CD14-positive monocyte (primary cell): ENCODE data around the gene ABCC5. TPM values are rescaled to one million over a fixed set of nuclear protein-coding genes. Genes with fewer than 3 reads are reported as not detected.
A peak's percentile ranks its signal among the peaks of the same experiment; 100 is the strongest.

Source experiments
- DNase-seq, 3 donors: peaks; one replicate each; pipeline ENCODE4 v3.0.0-alpha.2; 2011 to 2022
- H2AFZ ChIP-seq: 2 replicates; pipeline ENCODE4 v1.6.0; 2012; ENCODE audit warnings: mild to moderate bottlenecking, low read depth, low read length, inconsistent platforms; ENCODE audit not compliant: insufficient read depth, poor library complexity, severe bottlenecking
- H3K27ac ChIP-seq, 2 donors: 1 replicate in 1 of 2; 2 replicates in 1 of 2; pipeline ENCODE4 v1.5.1; 2012 to 2013; ENCODE audit warnings: low read length in 2 of 2, control low read depth in 1 of 2, inconsistent platforms in 1 of 2, low read depth in 1 of 2, mild to moderate bottlenecking in 1 of 2
- H3K27me3 ChIP-seq, 2 donors: one replicate each; pipeline versions ENCODE4 v1.6.0 to v1.6.1; 2011 to 2013; ENCODE audit warnings: low read length in 2 of 2; ENCODE audit not compliant: control insufficient read depth in 2 of 2, insufficient read depth in 2 of 2
- H3K36me3 ChIP-seq, 2 donors: replicated peaks in 1 of 2; 1 replicate in 1 of 2; 2 replicates in 1 of 2; pipeline versions ENCODE4 v1.5.1 to v1.6.1; 2012 to 2013; ENCODE audit warnings: low read length in 2 of 2, control low read depth in 1 of 2, inconsistent platforms in 1 of 2, mild to moderate bottlenecking in 1 of 2; ENCODE audit not compliant: insufficient read depth in 2 of 2, control insufficient read depth in 1 of 2
- H3K4me1 ChIP-seq, 2 donors: 1 replicate in 1 of 2; 2 replicates in 1 of 2; pipeline versions ENCODE4 v1.5.1 to v1.6.1; 2012 to 2013; ENCODE audit warnings: low read length in 2 of 2, control low read depth in 1 of 2, inconsistent platforms in 1 of 2, mild to moderate bottlenecking in 1 of 2, moderate library complexity in 1 of 2; ENCODE audit not compliant: insufficient read depth in 2 of 2, control insufficient read depth in 1 of 2
- H3K4me2 ChIP-seq: replicated peaks from 2 replicates; pipeline ENCODE3; 2012; ENCODE audit warnings: low read length, moderate library complexity, mild to moderate bottlenecking; ENCODE audit not compliant: poor library complexity, severe bottlenecking; ENCODE audit errors: extremely low read depth
- H3K4me3 ChIP-seq, 3 experiments: fragments of 200-600 bp in 1 of 3; sonication (generic) in 1 of 3; replicated peaks in 1 of 3; 1 replicate in 2 of 3; 2 replicates in 1 of 3; pipeline ENCODE4 v1.5.1; 2011 to 2013; ENCODE audit warnings: low read length in 3 of 3, mild to moderate bottlenecking in 3 of 3, control low read depth in 2 of 3, low read depth in 2 of 3, inconsistent platforms in 1 of 3, moderate library complexity in 1 of 3
- H3K79me2 ChIP-seq: 2 replicates; pipeline ENCODE4 v1.6.0; 2012; ENCODE audit warnings: mild to moderate bottlenecking, control low read depth, inconsistent platforms, low read length, moderate library complexity; ENCODE audit not compliant: insufficient read depth
- H3K9ac ChIP-seq: 2 replicates; pipeline ENCODE4 v1.6.0; 2017; ENCODE audit warnings: low read length, mild to moderate bottlenecking; ENCODE audit not compliant: insufficient read depth, poor library complexity, severe bottlenecking
- H3K9me3 ChIP-seq, 2 donors: replicated peaks in 1 of 2; 1 replicate in 1 of 2; 2 replicates in 1 of 2; pipeline versions ENCODE4 v1.5.1 to v1.6.1; 2012 to 2013; ENCODE audit warnings: low read length in 2 of 2, control low read depth in 1 of 2; ENCODE audit not compliant: control insufficient read depth in 1 of 2, insufficient read depth in 1 of 2
- H4K20me1 ChIP-seq: 2 replicates; pipeline ENCODE4 v1.6.0; 2012; ENCODE audit warnings: mild to moderate bottlenecking, low read length, control low read depth, moderate library complexity; ENCODE audit not compliant: insufficient read depth
- H3K27ac Mint-ChIP-seq, 7 donors: one replicate each; pipeline ENCODE4 v1.8.0; 2020; ENCODE audit warnings: mild to moderate bottlenecking in 7 of 7, mixed read lengths in 7 of 7, moderate library complexity in 6 of 7, inconsistent platforms in 2 of 7
- H3K27me3 Mint-ChIP-seq, 3 donors: one replicate each; pipeline ENCODE4 v1.8.0; 2021 to 2022; ENCODE audit warnings: low read depth in 3 of 3, mild to moderate bottlenecking in 3 of 3, mixed read lengths in 3 of 3, moderate library complexity in 3 of 3, inconsistent platforms in 1 of 3
- H3K36me3 Mint-ChIP-seq, 2 donors: one replicate each; pipeline ENCODE4 v1.8.0; 2020; ENCODE audit warnings: mixed read lengths in 2 of 2, inconsistent platforms in 1 of 2, mild to moderate bottlenecking in 1 of 2
- H3K4me1 Mint-ChIP-seq: one replicate; pipeline ENCODE4 v1.8.0; 2020; ENCODE audit warnings: mild to moderate bottlenecking, mixed read lengths
- H3K4me3 Mint-ChIP-seq, 2 donors: one replicate each; pipeline ENCODE4 v1.8.0; 2020; ENCODE audit warnings: mild to moderate bottlenecking in 2 of 2, mixed read lengths in 2 of 2, moderate library complexity in 1 of 2
- H3K9me3 Mint-ChIP-seq, 7 donors: one replicate each; pipeline ENCODE4 v1.8.0; 2020 to 2022; ENCODE audit warnings: mixed read lengths in 7 of 7, mild to moderate bottlenecking in 6 of 7, moderate library complexity in 6 of 7, inconsistent platforms in 2 of 7
- WGBS: methylation state at CpG from one replicate; pipeline ENCODE4 v1.1.5; 2013; ENCODE audit warnings: missing lambda C conversion rate; ENCODE audit not compliant: insufficient coverage; 5-methylcytosine and 5-hydroxymethylcytosine counted together
- intact Hi-C, 2 donors: fragments of 100-400 bp; cut with micrococcal nuclease; formaldehyde crosslinking; loops; one replicate each; pipeline versions ENCODE4 v1.15.0 to v1.15.1; 2023
- polyA plus RNA-seq, 3 donors: library from polyadenylated mRNA; depleted of rRNA in 1 of 3; unstranded in 2 of 3; stranded (reverse) in 1 of 3; fragments of 300-500 nt in 2 of 3; fragments of >200 nt in 1 of 3; fragmentation: Illumina TruSeq in 2 of 3; gene quantifications; 1 replicate in 2 of 3; 2 replicates in 1 of 3; pipeline ENCODE4 v1.2.3, GENCODE V29; 2012 to 2021
- TF ChIP-seq, protein P1 (sequence below): fragments of 200-600 bp; IDR thresholded peaks from one replicate; pipeline ENCODE4 v1.8.0; 2022; ENCODE audit warnings: antibody characterized with exemption, mild to moderate bottlenecking

The ABCC5 gene
- polyA plus RNA-seq, 3 donors, result 6.2 to 30.9 (median 7.7) TPM

DNA sequence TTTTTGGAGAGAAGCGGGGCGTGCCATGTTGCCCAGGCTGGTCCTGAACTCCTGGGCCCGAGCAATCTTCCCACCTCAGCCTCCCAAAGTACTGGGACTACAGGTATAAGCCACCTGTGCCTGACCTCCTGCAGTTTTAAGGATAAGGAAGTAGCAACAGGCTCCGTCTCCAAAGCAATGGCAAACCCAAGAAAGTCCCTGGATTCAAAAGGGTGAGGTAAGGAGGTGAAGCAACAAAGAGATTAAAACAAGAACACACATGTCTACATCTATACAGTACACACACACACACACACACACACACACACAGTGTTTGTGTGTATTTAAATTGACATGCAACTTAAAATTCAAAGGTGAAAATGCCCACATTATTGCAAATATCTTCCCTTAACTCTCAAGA lies 58.9 kb downstream of the ABCC5 start:
- peaks cover 9 to 63% of the 10 kb centered on the region in 2 donors for H3K36me3 ChIP-seq
- Mint-ChIP-seq H3K27ac (peak overlapping the region in 1 of 7 donors; percentile 12), H3K9me3 (peaks cover 0 to 2% (median 0%) of the 10 kb centered on the region in 7 donors), H3K36me3 (peaks cover 26 to 34% of the 10 kb centered on the region in 2 donors), H3K4me3 (no peak overlapping the region), H3K27me3 (peaks cover 0 to 2% (median 0%) of the 10 kb centered on the region in 3 donors), H3K4me1 (no peaks in the 10 kb centered on the region)
- no peaks in the 10 kb centered on the region for H3K79me2 ChIP-seq
- peaks cover 0 to 3% of the 10 kb centered on the region in 2 donors for H3K9me3 ChIP-seq
- H3K9ac ChIP-seq, result no peak overlapping the region
- H4K20me1 ChIP-seq, result no peaks in the 10 kb centered on the region
- WGBS, result no CpG with 5 or more reads among the region's 4 CpGs
- DNase-seq, result no peak
- TF ChIP-seq, protein P1, sequence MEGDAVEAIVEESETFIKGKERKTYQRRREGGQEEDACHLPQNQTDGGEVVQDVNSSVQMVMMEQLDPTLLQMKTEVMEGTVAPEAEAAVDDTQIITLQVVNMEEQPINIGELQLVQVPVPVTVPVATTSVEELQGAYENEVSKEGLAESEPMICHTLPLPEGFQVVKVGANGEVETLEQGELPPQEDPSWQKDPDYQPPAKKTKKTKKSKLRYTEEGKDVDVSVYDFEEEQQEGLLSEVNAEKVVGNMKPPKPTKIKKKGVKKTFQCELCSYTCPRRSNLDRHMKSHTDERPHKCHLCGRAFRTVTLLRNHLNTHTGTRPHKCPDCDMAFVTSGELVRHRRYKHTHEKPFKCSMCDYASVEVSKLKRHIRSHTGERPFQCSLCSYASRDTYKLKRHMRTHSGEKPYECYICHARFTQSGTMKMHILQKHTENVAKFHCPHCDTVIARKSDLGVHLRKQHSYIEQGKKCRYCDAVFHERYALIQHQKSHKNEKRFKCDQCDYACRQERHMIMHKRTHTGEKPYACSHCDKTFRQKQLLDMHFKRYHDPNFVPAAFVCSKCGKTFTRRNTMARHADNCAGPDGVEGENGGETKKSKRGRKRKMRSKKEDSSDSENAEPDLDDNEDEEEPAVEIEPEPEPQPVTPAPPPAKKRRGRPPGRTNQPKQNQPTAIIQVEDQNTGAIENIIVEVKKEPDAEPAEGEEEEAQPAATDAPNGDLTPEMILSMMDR, result no peak
- no peaks in the 10 kb centered on the region for H3K27me3 ChIP-seq
- H2AFZ ChIP-seq, result no peak overlapping the region
- intact Hi-C loops, result no loop called here
- H3K4me1 ChIP-seq, result no peaks in the 10 kb centered on the region
- no peak overlapping the region for H3K27ac ChIP-seq
- no peak overlapping the region for H3K4me3 ChIP-seq
- H3K4me2 ChIP-seq, result no peak overlapping the region

DNA sequence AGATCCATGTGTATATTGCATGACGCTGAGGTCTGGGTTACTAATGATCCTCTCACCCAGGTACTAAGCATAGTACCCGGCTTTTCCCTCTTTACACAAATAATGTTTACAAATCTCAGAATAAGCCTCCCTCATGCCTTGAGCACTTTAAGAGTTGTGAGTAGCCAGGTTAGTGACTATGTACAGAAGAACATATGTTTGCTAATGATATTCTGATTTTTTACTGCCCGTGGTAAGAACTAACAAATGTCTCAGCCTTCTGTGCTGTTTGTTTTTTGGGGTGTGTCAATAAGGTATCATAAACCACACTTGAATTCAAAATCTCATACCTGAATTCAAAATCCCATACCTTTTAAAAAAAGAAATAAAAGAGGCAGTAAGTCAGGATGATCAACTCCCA lies 59.5 kb downstream of the ABCC5 start:
- Histone ChIP-seq H3K27ac (no peak overlapping the region), H3K36me3 (peaks cover 9 to 58% of the 10 kb centered on the region in 2 donors), H3K27me3 (no peaks in the 10 kb centered on the region), H3K79me2 (no peaks in the 10 kb centered on the region), H3K9ac (no peak overlapping the region), H3K4me3 (no peak overlapping the region), H3K4me2 (no peak overlapping the region), H3K4me1 (no peaks in the 10 kb centered on the region), H3K9me3 (peaks cover 0 to 3% of the 10 kb centered on the region in 2 donors), H2AFZ (no peak overlapping the region), H4K20me1 (no peaks in the 10 kb centered on the region)
- intact Hi-C loops, result no loop called here
- no CpG with 5 or more reads among the region's 3 CpGs for WGBS
- Mint-ChIP-seq H3K27me3 (no peaks in the 10 kb centered on the region), H3K36me3 (peaks cover 20 to 29% of the 10 kb centered on the region in 2 donors), H3K27ac (peak overlapping the region in 1 of 7 donors; percentile 12), H3K9me3 (no peaks in the 10 kb centered on the region), H3K4me3 (no peak overlapping the region), H3K4me1 (no peaks in the 10 kb centered on the region)
- no peak for DNase-seq
- TF ChIP-seq, protein P1, result no peak
